ENCODE measurements around the gene PDE8A.
"Not testable (repeated sequence)": the region's sequence is repeated elsewhere in the genome, so short reads cannot be mapped to it uniquely, and the experiment has no call there.

The PDE8A gene

GRCh38 chr15:85011160-85011571 lies 29.5 kb downstream of the PDE8A start:
- no peak for DNase-seq (ENCODE audit: low spot score)

- DNase-seq (ENCODE audit: low spot score): not testable (repeated sequence)
These were observed 30.1 kb downstream of the PDE8A start for GRCh38 chr15:85011724-85012123.

GRCh38 chr15:85013785-85014184 lies 32.1 kb downstream of the PDE8A start:
- no peak for DNase-seq (ENCODE audit: low spot score)

- DNase-seq (ENCODE audit: low spot score): no peak
These were observed 33.3 kb downstream of the PDE8A start for GRCh38 chr15:85014932-85015331.

GRCh38 chr15:85016275-85016674 lies 34.6 kb downstream of the PDE8A start:
- no peak for DNase-seq (ENCODE audit: low spot score)

- no peak for DNase-seq (ENCODE audit: low spot score)
These were observed 38.3 kb downstream of the PDE8A start for GRCh38 chr15:85019815-85020590.

- DNase-seq (ENCODE audit: low spot score): no peak
These were observed 39.8 kb downstream of the PDE8A start for GRCh38 chr15:85021409-85021808.

- no peak for DNase-seq (ENCODE audit: low spot score)
These were observed 41.3 kb downstream of the PDE8A start for GRCh38 chr15:85022860-85023403.

GRCh38 chr15:85024003-85024402 lies 42.3 kb downstream of the PDE8A start:
- no peak for DNase-seq (ENCODE audit: low spot score)

GRCh38 chr15:85024509-85025336 lies 43.1 kb downstream of the PDE8A start:
- DNase-seq (ENCODE audit: low spot score): no peak

- DNase-seq (ENCODE audit: low spot score): no peak
These were observed 44.0 kb downstream of the PDE8A start for GRCh38 chr15:85025516-85026251.

GRCh38 chr15:85026304-85027032 lies 44.8 kb downstream of the PDE8A start:
- no peak for DNase-seq (ENCODE audit: low spot score)

GRCh38 chr15:85027033-85027380 lies 45.4 kb downstream of the PDE8A start:
- DNase-seq (ENCODE audit: low spot score): no peak

- DNase-seq (ENCODE audit: low spot score): no peak
These were observed 45.8 kb downstream of the PDE8A start for GRCh38 chr15:85027421-85027820.

GRCh38 chr15:85028416-85028815 lies 46.8 kb downstream of the PDE8A start:
- no peak for DNase-seq (ENCODE audit: low spot score)

GRCh38 chr15:85029221-85029620 lies 47.6 kb downstream of the PDE8A start:
- DNase-seq (ENCODE audit: low spot score): no peak

- DNase-seq (ENCODE audit: low spot score): peak; percentile 87
These were observed 48.8 kb downstream of the PDE8A start for GRCh38 chr15:85030301-85030929.

GRCh38 chr15:85031086-85031943 lies 49.7 kb downstream of the PDE8A start:
- DNase-seq (ENCODE audit: low spot score): no peak

- DNase-seq (ENCODE audit: low spot score): no peak
These were observed 50.4 kb downstream of the PDE8A start for GRCh38 chr15:85031944-85032558.

- no peak for DNase-seq (ENCODE audit: low spot score)
These were observed 51.5 kb downstream of the PDE8A start for GRCh38 chr15:85033148-85033547.
